Vagina (tissue), 2 donors: ENCODE measurements around the gene RAC3. TPM values are rescaled to one million over a fixed set of nuclear protein-coding genes. Genes with fewer than 3 reads are reported as not detected.

Experiments
- DNase-seq, 2 donors: peaks; one replicate each; pipeline ENCODE4 v3.0.0-alpha.2; 2017; ENCODE audit errors: extremely low spot score in 2 of 2
- H3K27ac ChIP-seq: fragments of 200-600 bp; sonication (generic); one replicate; pipeline ENCODE4 v1.5.1; 2019
- H3K27me3 ChIP-seq: fragments of 200-600 bp; sonication (generic); one replicate; pipeline ENCODE4 v1.5.1; 2019
- H3K36me3 ChIP-seq, 2 donors: fragments of 200-600 bp; sonication (generic); one replicate each; pipeline ENCODE4 v1.5.1; 2017 to 2019
- H3K4me1 ChIP-seq: fragments of 200-600 bp; sonication (generic); one replicate; pipeline ENCODE4 v1.5.1; 2019
- H3K4me3 ChIP-seq, 2 donors: fragments of 200-600 bp; sonication (generic); 1 replicate in 1 of 2; 2 replicates in 1 of 2; pipeline ENCODE4 v1.5.1; 2016 to 2019
- H3K9me3 ChIP-seq: fragments of 200-600 bp; sonication (generic); one replicate; pipeline ENCODE4 v1.5.1; 2019
- CTCF ChIP-seq, 3 experiments: fragments of 450-650 bp in 2 of 3; fragments of 200-600 bp in 1 of 3; sonication (generic) in 1 of 3; IDR thresholded peaks; one replicate each; pipeline ENCODE4 v1.5.1; 2017 to 2019; ENCODE audit warnings: antibody characterized with exemption in 3 of 3, mild to moderate bottlenecking in 2 of 3, moderate library complexity in 2 of 3
- POLR2A ChIP-seq, 2 donors: fragments of 450-650 bp; IDR thresholded peaks; one replicate each; pipeline ENCODE4 v1.6.1; 2017; ENCODE audit warnings: antibody characterized with exemption in 2 of 2, mild to moderate bottlenecking in 2 of 2, moderate library complexity in 2 of 2
- POLR2AphosphoS5 ChIP-seq, 2 donors: sonication (generic); formaldehyde crosslinking; IDR thresholded peaks; one replicate each; pipeline ENCODE4 v1.9.0; 2017; ENCODE audit warnings: antibody characterized with exemption in 2 of 2, mild to moderate bottlenecking in 2 of 2, low read depth in 1 of 2; ENCODE audit not compliant: insufficient read depth in 1 of 2
- intact Hi-C: fragments of 100-400 bp; cut with DNase I; formaldehyde crosslinking; loops from one replicate; pipeline ENCODE4 v1.15.1; 2023
- total RNA-seq: library from RNA; depleted of rRNA; stranded (reverse); fragments of >200 nt; gene quantifications from one replicate; pipeline ENCODE4 v1.2.3, GENCODE V29; 2016

RAC3 gene
- total RNA-seq, 1 donor from 2014 or later: 12.8 TPM

- Histone ChIP-seq H3K9me3 (no peaks in the 10 kb centered on the region), H3K36me3 (no peaks in the 10 kb centered on the region), H3K27ac (no peak overlapping the region), H3K4me3 (no peak overlapping the region), H3K4me1 (peaks cover 49% of the 10 kb centered on the region), H3K27me3 (no peaks in the 10 kb centered on the region)
- no peak for DNase-seq
- no peak for TF ChIP-seq POLR2AphosphoS5 (IDR thresholded peaks at IDR 0.05; ENCODE audit: insufficient read depth in 1 of 2, low read depth in 1 of 2)
- no peak for TF ChIP-seq CTCF (IDR thresholded peaks at IDR 0.05)
- TF ChIP-seq POLR2A (IDR thresholded peaks at IDR 0.05): no peak
- intact Hi-C loops: loop anchor here (5.0 kb wide), 1 partner anchor 49 kb away; the partner anchor contains the start of gene NOTUM
These were observed 20.6 kb upstream of the RAC3 start for GRCh38 chr17:82010575-82011525.

GRCh38 chr17:82011617-82012187, 19.8 kb upstream of the RAC3 start:
- Histone ChIP-seq H3K4me1 (peaks cover 40% of the 10 kb centered on the region), H3K4me3 (no peak overlapping the region), H3K9me3 (no peaks in the 10 kb centered on the region), H3K36me3 (no peaks in the 10 kb centered on the region), H3K27ac (no peak overlapping the region), H3K27me3 (no peaks in the 10 kb centered on the region)
- no peak for DNase-seq
- TF ChIP-seq POLR2A (IDR thresholded peaks at IDR 0.05) (no peak), POLR2AphosphoS5 (IDR thresholded peaks at IDR 0.05; ENCODE audit: insufficient read depth in 1 of 2, low read depth in 1 of 2) (no peak), CTCF (IDR thresholded peaks at IDR 0.05) (no peak)
- intact Hi-C loops: loop anchor here (5.0 kb wide), 1 partner anchor 49 kb away; the partner anchor contains the start of gene NOTUM

DNA sequence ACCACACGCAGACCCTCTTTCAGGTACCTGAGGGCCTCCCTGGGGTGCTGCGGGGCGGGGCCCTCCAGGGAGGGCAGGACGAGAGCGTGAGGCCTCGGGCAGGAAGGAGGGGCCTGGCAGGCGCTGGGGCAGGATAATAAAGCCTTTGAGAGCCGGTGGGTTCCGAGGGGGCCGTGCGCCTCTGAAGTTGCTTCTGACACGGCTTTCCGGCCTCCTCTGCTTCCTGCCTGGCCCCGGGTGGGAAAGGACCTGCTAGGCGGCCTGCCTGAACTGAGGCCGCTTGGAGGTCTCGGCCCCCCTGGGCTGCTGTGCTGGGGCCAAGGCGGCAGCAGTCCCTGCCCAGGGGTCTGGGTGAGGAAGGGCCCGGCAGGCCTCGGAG, 19.2 kb upstream of the RAC3 start:
- peaks cover 35% of the 10 kb centered on the region for H3K4me1 ChIP-seq
- TF ChIP-seq POLR2A (IDR thresholded peaks at IDR 0.05) (no peak), CTCF (IDR thresholded peaks at IDR 0.05) (no peak), POLR2AphosphoS5 (IDR thresholded peaks at IDR 0.05; ENCODE audit: insufficient read depth in 1 of 2, low read depth in 1 of 2) (no peak)
- H3K36me3 ChIP-seq: no peaks in the 10 kb centered on the region
- no peak for DNase-seq
- no peak overlapping the region for H3K4me3 ChIP-seq
- H3K9me3 ChIP-seq: no peaks in the 10 kb centered on the region
- H3K27ac ChIP-seq: peak overlapping the region; percentile 75
- no peaks in the 10 kb centered on the region for H3K27me3 ChIP-seq
- intact Hi-C loops: loop anchor here (5.0 kb wide), 1 partner anchor 50 kb away; the partner anchor contains the start of gene NOTUM

DNA sequence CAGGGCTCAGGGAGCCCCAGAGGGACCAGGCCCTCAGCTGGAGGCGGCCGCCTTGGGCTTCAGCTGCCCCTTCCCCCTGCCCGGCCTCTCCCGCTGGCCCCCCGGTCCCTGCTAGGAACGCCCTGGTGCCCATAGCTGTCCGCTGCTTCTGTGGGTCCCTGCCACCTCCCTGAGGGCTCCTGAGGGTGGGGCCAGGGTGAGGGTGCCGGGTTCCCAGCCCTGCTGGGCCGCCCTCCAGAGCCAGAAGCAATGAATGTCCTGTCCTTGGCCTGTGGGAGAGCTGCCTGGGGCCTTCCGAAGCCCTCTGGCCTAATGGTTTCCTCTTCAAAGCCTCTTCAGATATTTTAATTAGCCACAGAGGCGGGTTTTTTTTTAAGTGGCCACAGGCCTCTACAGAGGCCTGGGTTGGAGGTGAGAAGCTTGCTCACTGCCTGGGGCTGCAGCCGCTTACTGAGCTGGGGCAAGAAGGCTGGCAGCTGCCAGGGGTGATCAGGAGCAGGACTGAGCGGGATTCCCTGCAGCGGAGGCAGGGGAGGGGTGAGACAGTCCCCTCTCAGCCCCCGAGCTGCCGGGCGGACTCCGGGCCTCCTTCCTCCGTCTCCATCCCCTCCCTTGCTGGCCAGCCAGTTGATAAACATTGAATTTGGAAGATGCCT, 18.7 kb upstream of the RAC3 start:
- no peaks in the 10 kb centered on the region for H3K9me3 ChIP-seq
- no peaks in the 10 kb centered on the region for H3K27me3 ChIP-seq
- no peak for DNase-seq
- H3K36me3 ChIP-seq: no peaks in the 10 kb centered on the region
- TF ChIP-seq CTCF (IDR thresholded peaks at IDR 0.05) (no peak), POLR2AphosphoS5 (IDR thresholded peaks at IDR 0.05; ENCODE audit: insufficient read depth in 1 of 2, low read depth in 1 of 2) (no peak), POLR2A (IDR thresholded peaks at IDR 0.05) (no peak)
- intact Hi-C loops: loop anchor here (5.0 kb wide), 1 partner anchor 50 kb away; the partner anchor contains the start of gene NOTUM
- no peak overlapping the region for H3K4me3 ChIP-seq
- peak overlapping the region; percentile 75 for H3K27ac ChIP-seq
- H3K4me1 ChIP-seq: peaks cover 33% of the 10 kb centered on the region
